LNCAP (cell line): ENCODE results near the gene MKLN1.

Source experiments
- TF ChIP-seq, protein P1 (sequence below): fragments of 450-650 bp; IDR thresholded peaks from 2 replicates; pipeline ENCODE4 v1.5.1; 2017; ENCODE audit warnings: mild to moderate bottlenecking

MKLN1 gene

DNA sequence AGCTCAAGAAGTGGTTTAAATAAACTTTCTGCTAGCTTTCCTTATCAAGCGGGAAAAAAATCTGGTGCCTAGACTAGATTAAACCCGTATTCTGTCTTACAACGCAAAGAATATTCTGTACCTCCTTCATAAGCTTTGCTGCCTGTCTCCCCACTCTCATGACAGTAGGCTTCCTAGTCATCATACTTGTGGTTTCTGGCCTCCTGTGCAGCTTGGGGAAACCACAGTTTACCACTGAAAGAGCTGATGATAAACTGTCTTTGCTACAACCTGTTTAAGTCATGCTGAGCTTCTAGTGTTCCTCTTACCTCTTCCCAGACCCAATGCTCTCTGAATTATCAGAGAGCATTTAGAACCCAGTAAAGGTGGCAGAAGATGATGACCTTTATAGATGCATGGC lies 173.7 kb downstream of the MKLN1 start:
- TF ChIP-seq, protein P1, sequence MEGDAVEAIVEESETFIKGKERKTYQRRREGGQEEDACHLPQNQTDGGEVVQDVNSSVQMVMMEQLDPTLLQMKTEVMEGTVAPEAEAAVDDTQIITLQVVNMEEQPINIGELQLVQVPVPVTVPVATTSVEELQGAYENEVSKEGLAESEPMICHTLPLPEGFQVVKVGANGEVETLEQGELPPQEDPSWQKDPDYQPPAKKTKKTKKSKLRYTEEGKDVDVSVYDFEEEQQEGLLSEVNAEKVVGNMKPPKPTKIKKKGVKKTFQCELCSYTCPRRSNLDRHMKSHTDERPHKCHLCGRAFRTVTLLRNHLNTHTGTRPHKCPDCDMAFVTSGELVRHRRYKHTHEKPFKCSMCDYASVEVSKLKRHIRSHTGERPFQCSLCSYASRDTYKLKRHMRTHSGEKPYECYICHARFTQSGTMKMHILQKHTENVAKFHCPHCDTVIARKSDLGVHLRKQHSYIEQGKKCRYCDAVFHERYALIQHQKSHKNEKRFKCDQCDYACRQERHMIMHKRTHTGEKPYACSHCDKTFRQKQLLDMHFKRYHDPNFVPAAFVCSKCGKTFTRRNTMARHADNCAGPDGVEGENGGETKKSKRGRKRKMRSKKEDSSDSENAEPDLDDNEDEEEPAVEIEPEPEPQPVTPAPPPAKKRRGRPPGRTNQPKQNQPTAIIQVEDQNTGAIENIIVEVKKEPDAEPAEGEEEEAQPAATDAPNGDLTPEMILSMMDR: no peak

DNA sequence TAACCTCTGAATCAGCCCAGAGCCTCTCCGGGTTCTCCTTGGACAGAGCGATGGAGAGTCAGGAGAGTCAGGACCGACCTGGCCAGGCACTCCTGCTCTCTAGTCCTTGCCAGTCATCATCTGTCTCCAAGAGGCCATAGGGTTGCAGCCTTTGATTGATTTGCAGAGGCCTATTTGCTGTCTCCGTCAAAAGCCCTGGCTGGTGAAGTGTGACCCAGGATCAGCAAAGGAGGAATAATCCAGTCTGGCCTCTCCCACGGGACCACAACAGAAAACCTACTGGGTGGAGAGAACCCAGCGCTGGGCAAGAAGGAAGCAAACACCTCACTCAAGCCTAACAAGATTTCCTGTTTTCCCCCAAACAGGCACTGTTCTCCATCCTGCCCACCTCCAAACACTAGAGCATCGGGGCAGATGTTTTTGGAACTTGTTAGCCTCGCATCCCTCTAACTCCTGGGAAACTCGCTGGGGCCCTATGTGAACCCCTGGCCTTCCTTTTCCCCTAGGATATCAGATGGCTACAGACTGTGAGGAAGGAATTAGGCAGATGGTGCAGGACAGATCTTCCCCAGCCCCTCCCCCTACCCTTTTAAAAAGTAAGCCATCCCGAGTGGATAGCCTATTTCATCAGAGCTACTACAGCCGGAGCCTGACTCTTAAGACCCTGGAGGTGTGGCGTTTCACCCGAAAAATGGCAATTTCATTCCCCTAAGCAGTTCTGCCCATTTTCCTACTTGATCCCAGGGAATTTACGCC lies 174.4 kb downstream of the MKLN1 start:
- TF ChIP-seq, protein P1: no peak

DNA sequence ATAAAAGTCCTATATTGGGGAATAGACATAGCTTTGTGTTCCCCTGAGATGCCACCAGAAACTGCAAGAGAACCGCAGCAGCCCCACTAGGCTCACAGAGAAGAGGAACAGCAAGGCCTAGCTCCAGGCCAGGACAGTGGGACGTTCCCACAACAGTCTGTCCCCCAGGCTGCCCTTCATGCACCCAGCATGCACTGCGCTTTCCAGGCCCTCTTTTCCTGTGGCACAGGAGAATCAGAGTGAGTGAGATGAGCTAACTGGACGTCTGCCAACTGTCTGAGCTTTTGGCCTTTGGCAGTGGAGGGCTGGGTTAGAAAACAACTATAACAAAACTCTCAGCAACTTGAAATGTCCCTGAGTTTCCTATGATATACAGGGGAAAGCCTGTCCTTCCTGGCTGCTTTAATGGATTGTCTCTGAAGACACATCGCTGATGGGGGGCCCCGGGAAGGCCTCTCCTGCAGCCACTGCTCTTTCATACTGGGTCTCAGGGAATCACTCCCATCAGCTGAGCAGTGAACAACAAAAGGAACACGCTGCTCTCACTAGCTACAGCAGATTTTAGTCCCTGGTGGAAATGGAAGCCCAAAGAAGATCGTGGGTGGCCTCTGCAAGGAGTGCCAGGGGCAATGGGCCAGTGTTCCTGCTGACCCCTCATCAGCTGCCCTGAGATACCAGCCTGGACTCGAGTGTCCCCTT lies 175.3 kb downstream of the MKLN1 start:
- TF ChIP-seq, protein P1: no peak

DNA sequence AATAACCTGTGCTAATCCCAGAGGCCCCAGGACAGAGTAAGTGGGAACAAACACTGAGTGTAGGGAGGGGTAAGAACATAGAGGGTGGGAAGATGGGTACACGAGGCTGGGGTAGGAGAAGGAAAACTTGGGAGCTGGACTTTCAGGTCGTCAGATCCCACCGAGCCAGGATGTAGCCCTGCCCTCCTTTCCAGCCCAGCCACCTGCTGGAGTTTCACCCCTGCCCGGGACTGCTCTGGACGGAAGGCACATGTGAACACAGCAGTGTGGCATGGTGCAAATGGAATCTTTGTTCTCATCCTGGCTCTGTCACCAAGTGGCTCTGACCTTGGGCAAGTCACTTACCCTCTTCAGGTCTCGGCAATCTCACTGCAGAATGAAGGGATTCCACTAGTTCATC lies 176.0 kb downstream of the MKLN1 start:
- TF ChIP-seq, protein P1: no peak

DNA sequence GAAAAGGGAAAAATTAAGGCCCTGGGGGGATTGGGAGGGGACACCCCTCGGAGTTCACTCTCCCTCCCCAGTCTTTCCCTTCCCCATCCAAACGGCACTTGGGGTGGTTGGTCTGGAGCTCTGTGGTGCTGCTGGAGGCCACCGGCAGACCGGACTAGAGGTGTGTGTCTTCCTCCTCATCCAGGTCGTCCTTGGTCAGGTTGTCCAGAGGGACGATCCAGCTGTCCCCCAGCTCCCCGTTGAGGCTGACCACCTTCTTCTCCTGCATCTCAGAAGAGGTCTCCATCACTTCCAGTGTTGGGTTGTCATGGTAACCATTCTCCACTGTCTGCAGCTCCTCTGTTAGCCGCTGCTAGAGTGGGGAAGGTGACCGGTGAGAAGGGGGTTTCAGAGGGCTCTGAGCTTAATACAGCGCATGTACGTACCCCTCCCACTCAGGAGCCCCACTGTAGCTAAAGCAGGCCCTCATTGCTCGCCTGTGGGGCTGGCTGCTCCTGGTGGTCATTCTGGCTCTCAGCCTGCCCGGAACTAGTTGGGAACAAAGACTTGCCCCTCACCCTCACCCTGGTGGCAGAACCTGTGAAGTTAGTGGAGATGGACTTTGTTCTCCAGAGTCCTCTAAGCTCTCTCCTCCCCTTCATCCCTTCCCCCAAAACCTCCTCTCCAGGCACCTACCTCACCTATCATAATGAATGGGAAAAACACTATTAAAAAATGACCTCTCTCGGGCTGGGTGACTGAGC lies 176.7 kb downstream of the MKLN1 start:
- TF ChIP-seq, protein P1: no peak

DNA sequence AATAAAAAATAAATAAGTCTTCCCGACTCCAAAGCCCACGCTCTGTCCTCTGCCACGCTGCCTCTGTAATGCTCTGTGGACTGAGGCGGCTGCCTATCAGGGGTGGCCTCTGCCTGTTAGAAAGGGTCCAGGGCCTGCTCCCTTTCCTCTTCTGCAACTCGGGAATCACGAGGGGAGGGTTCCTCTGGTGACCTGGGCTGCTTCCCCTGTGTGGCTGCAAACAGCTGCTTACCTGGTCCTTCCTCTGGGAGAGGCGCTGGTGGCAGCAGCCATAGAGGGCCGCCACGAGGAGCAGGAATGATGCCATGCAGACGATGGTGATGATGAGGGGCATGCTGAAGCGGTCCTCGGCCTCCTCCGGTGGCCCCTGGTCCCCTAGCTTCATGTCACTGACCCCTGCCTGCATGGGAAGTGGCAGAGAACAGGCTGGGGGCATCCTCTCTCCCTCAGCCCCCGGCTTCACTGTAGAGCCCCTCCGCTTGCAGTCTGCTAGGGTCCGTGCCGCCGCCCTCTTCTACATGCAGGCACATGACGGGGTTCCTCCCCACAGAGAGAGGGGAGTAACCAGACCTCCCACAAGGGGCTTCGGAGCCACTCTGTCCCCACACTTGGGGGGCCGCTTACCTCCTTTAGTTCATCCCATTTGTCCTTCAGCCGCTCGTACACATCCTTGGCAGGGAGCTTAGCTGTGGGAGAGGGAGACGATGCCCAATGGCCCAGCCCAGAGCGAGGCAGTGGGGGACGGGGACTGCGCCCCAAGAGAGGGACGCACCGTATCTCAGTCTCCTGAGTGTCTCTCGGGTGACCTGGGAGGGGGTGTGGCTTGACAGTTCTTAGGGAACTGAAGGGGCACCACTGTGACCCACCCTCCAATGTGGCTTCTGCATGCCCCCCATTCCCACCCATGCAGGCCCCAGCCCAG lies 178.2 kb downstream of the MKLN1 start:
- TF ChIP-seq, protein P1: no peak

DNA sequence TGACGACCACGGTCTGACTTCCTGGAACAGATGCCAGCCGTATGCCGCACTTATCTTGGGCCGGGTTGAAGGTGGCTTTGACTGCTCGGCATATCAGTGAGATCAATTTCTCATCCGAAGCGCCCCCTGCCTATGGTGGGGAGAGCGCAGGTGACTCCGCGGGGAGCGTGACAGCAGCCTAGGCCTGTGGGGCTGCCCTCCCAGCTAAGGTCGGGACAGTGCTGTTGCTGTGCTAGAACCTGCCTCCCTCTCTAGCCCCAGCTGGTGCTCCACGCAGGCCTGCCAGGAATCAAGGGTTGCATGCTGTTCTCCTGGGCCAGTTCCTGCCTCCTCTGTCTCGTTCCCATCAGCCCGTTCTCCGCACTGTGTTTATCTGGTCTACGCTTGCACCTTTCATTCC lies 178.9 kb downstream of the MKLN1 start:
- TF ChIP-seq, protein P1: no peak
